NOMO-1 (cell line): ENCODE measurements around the gene DTNBP1.

ENCODE experiments used
- DNase-seq, 2 experiments: peaks; one replicate each; lab custom pipeline; 2025; ENCODE audit not compliant: unreplicated experiment in 2 of 2; lab: John Stamatoyannopoulos, UW

Gene DTNBP1

DNA sequence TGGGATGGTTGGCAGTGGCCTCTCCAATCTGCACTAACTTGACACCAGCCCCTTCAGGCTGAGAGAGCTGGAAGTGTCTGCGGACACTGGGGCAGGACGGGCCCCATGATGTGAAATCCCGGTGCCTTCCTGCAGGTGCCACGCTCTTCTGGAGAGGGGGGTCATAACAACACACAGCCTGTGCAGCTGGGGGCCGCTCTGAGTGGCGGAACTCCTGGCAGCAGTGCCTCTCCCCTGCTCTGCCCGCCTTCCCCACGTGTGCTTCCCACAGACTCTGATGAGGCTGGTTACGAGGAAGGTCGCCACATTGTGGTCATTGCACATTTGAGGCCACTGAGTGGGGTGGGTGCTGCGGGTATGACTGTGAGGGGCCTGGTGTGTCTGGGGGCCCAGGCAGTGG, 145.2 kb downstream of the DTNBP1 start:
- DNase-seq: no peak

DNA sequence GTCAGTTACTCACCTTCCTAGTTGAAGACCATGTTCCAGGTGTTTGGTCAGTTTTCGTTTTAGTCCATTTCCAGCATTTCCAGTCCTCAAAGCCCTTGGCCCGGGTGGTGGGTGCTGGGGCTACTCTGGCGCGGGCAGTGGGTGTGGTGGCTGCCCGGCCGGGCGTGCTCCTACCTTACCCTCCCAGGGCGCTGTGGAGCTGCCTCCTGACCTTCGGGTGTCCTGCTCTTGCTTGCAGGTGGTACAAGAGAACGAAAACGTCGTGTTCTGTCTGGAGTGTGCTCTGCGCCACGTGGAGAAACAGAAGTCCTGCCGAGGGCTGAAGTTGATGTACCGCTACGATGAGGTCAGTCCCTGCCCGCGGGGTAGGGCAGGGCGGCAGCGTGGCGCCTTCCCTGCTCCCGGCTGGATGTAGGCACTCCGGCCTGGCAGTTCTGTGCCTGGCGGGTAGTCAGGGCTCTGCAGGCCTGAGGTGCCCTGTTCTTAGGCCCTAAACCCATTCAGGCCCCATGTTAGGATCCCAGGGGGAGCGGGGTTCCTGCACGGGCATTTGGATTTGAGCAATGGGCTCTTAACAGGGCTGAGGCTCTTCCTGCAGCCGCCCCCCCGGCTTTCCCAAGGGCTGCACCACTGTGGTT, 145.8 kb downstream of the DTNBP1 start:
- no peak for DNase-seq

DNA sequence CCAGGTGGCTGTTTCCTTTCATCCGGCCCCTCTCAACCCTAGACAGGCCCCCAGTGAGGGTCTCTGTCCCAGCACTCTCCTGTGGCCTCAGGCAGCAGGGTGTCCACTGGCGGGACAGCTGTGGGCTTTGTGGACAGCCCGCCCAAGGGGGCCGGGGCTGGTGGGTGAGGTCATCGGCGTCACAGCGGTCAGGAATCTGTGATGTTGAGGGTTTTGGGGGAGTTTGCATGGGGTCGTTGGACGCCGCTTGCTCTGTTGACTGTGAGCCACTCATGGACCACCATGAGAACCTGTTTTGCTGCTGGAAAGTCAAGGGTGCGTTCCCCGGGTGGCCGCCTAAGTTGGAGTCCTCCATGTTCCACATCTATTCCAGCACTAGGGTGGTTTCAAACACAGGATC, 146.4 kb downstream of the DTNBP1 start:
- no peak for DNase-seq

DNA sequence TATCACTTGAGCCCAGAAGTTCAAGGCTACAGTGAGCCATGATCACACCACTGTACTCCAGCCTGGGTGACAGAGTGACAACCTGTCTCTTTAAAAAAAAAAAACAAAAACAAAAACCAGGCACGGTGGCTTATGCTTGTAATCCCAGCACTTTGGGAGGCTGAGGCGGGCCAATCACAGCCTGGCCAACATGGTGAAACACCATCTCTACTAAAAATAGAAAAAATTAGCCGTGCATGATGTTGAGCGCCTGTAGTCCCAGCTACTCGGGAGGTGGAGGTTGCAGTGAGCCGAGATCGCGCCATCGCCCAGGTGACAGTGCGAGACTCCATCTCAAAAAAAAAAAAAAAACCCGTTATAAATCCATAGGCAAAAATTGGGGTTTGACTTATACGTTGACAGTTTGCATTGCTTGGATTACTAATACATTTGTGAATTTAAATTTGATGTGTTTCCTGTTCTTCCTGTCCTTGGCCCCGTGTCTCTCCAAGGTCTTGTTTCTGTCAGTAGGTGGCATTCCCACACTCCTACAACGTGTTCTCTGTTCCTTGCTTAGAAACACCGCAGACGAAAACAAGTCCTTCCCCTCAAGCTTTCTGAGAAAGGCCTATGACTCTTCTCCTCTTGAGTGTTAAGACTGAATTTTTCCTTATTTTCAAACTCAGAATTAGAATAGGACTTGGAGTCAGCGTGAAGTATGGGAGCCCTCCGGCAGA, 147.0 kb downstream of the DTNBP1 start:
- DNase-seq: no peak

DNA sequence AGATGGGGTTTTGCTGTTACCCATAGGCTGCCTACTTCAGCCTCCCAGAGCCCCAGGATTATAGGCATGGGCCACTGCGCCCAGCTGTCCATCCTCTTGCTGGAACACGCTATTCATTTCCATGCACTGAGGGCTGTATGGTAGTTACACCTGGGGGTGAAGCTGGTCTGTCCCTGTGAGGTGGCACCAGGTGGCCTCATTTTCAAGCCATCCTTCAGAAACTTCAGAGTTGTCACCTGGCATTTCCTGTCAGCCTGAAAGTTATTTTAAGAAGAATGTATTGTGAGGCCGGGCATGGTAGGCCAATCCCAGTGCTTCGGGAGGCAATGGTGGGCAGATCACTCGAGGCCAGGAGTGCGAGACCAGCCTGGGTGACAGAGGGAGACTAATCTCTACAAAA, 147.6 kb downstream of the DTNBP1 start:
- no peak for DNase-seq

DNA sequence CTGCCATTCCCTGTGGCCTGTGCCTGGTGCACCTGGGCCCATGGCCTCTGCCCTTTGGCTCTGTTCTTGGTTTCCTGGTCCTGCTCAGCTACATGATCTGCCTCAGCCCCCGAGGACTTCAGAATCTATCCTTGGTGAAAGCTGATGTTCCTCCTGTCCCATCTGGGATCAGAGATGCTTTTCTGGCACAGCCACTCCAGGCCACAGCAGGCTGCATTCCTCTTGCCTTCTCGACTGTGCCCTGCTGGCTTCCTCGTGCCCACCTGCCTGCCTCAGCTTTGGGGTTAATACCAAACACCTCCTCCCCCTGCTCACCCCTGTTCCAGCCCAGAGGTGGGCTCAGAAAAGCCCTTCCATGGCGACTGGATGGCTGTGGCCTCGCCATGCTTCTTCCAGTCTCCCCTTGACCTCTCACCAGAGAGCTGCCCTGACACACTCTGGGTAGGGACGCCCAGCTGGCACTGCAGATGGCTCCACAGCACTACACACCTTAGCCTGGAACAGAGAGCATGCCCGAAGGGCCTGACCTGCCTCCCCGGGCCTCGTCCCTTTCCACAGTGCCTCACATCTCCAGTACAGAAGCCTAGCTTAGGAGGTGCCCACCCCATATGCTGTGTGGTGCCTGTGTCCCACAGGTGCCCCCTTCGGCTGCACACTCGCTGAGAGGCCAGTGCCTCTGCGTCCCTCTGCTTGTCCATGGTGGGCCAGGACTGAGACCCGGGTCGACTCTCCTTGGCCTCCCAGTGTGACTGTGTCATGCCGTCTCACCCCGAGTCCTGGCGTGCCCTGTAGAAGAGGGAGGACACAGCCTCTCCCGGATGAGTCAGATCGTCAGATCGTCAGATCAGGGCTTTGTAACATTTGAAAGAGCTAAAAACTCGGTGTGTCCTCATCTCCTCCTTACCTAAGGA, 148.8 kb downstream of the DTNBP1 start:
- no peak for DNase-seq

DNA sequence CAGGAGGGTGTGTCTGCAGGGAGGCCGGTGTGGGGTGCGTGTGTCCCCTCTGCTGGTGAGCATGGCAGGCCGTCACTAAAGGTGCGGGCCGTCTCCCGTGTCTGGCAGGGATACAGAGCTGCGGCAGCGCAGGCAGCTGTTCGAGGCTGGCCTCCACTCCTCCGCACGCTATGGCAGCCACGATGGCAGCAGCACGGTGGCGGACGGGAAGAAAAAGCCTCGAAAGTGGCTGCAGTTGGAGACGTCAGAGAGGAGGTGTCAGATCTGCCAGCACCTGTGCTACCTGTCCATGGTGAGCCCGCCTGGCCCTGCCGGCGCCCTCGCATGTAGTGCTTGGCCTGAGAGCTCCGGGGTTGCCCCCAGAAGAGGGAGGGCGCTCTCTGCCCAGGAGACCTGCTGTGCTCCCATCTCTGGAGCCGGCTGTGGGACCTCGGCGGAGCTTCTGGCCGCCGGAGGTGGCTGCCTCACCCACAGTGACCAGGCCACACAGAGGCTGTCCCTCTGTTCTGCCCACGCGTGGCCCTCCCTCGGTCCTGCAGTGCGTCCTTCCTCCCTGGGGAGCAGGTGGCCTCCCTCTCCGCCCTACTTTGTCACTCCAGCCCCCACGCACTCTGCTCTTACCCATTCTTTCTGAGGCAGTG, 149.6 kb downstream of the DTNBP1 start:
- DNase-seq: no peak

DNA sequence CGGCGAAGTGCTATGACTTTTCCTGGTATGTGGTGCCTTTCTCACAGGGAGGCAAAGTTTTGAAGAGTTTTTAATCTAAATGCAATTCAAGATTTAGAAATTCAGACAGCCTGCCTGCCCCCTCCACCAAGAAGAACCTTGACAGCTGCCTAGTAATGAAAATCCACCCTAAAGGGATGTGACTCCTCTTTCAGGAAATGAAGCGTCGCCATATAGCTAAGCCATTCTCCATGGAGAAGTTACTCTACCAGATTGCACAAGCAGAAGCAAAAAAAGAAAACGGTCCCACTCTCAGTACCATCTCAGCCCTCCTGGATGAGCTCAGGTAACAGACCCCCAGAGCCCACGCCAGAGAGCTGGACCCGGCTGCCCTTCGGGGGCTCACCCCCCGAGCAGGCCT, 150.1 kb downstream of the DTNBP1 start:
- DNase-seq: no peak

DNA sequence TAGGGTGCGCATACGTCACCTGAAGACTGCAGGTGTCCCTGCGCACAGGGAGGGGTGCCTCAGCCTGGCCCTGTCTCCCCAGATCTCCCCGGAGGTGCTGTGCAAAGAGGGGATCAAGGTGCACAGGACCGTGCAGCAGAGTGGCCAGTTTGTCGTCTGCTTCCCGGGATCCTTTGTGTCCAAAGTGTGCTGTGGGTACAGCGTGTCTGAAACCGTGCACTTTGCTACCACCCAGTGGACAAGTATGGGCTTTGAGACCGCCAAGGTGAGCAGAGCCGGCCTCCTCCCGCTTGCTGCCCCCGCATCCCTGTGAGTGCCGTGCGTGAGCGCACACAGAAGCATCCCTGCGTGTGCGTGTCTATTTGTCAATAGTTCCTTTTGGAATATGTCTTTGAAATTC, 150.7 kb downstream of the DTNBP1 start:
- no peak for DNase-seq

DNA sequence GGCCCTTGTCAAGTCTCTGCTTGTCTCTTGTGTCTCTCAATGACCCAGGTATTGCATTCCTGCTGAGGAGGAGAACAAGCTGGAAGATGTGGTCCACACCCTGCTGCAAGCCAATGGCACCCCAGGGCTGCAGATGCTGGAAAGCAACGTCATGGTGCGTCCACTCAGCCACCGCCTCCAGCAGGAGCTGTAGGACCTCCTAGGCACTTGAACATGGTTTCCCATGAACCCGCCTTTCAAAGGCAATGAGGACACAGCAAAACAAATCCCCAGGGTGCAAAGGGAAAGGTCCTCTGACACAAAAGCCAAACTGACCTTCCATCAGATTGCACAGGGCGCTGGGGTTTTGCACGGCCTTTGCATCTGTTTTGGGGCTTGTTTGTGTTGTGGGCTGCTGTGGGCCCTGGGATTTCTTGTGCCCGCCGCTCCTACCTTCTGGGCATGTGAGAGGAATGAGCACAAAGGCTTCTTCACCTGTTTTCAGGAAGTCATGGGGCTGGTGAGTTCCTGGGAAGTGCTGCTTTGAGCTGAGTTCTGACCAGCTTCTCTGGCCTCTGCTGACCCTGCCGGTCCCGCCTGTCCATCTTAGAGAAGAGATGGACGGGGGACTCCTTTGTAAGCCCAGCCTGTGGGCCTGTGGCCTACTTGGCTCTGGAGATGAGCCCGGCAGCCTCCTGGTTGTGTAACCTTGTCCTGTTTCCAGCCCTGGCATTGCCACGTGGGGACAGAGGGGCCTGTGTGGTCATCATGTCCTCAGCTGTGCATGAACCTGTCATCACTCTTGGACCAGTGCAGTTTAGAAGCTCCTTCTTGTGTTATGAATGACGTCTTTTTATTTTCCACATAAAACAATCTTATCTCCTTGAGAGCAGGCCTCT, 151.3 kb downstream of the DTNBP1 start:
- DNase-seq: no peak

DNA sequence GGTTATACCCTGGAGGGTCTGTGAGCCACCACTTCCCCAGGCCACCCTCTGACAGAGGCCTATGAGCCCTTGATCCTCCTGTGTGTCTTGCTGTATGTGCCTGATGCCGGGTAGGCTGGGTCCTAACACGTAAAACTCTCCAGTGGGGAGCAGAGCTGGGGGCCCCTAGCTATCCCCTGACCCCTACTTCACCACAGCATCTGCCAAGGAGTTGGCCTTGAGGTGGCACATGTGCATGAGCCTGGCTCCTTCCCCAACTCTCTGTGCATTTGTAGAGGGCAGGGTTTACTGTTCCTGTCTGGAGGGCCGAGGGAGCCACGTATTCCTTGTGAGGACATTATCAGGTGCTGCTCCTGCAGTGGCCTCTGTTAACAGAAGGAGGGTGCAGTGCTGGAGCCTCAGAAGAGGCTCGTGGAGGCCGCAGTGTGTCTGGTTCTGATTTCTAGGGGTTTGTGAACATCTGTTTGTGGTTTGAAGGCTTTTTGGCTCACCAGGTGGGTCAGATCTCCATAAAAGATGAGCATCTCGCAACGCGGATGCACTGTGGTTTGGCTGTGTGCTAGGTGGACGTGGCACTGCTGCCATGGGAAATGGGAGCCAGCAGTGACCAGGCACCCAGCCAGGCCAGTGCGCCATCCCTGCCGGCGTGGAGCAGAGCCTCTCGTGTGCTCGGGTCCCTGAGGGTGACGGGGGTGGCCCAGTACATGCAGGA, 152.1 kb downstream of the DTNBP1 start:
- no peak for DNase-seq

DNA sequence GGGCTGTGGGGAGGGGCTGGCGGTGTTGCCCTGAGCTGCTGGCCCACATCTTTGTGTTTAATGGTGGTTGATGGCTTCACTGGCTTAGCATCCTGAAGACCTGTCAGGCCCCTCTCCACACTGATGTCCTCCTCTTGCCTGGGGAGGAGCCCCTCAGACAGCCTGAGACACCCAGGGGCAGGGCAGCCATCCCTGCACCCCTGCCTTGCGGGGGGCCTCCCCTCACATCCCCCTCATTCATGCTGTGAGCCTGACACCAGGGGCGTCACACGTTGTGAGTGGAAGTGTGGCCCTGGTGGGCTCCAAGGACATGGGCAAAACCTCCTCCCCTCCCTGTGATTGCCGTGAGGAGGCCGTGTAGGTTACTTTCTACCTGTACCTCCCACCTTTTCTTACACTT, 152.7 kb downstream of the DTNBP1 start:
- no peak for DNase-seq

DNA sequence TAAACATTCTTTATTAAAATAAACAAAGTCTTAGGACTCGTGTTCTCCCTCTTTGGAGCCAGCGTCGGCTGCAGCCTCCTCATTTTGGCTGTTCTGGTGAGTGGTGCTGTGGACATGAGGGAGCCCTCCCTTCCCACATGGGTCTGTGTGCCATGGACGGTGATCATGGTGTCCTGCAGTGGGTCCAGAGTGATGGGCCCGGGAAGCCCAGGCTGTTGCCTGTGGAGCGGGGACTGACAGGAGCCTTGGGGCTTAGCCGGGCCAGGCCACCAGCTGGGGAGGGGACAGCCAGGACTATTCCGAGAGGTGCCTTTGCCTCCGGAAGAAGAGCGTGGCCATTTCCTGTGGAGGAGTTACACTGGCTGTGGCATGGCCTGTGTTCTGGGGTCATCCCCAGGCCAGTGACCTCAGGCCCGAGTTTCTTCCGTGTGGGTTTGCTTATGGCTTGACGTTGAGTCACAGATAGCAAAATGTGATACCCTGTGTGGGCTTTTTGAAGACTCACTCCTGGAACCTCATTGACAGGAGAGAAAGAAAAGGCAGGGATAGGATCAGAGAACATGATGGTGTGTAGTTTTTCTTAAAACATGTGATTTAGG, 153.4 kb downstream of the DTNBP1 start:
- DNase-seq: no peak

DNA sequence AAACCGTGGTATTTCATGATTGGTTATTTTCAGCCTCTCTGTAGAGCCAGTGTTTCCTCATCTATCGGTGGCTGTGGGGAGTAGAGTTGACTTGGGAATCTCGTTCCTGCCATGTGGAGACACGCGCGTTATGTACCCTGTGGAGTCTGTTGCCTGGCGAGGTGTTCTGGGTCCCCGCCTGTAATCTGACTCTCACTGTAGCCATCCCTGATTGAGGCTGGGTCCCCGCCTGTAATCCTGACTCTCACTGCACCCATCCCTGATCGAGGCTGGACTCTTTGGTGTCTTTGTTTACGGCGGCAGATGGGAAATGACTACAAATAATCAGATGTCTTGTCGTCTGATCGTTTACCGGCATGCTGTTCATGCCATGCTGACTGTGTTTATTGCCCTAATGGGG, 153.9 kb downstream of the DTNBP1 start:
- no peak for DNase-seq

DNA sequence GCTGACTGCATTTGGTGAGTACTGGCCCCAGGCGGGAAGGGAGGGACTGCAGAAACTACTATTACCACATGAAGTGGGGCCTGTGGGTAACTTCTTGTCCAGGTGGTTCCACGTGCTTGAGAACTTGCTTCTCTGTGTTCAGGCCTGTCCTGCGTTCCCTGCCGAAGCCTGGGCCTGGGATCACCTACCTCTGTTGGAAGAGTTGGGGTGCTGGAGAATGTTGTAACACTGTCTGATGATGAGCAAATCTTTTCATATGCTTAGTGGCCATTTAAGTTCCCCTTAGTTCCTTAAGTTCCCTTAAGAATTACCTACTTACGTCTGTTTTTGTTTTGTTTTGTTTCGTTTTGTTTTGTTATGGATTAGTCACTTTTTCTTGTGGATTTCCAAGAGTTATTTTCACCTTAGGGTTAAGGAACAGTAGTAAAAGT, 154.4 kb downstream of the DTNBP1 start:
- no peak for DNase-seq

DNA sequence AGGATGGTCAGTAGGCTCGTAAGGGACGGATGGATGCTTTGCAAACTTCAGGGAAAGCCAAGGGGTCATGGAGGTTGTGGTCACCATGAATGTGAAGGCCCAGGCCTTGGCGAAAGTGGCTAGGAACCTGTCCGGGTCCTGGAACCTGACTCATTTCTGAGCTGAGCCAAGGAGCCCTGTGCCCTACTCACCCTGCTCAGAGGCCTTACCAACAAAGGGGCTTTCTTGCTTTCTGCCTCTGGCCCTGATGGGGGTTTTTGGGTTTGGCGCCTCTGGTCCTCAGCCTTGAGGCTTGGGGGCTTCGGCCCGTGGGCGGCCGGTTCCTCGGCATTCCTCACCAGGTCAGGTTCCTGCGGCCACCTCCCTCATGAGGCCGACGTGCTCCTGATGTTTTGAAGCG, 155.1 kb downstream of the DTNBP1 start:
- DNase-seq: no peak

DNA sequence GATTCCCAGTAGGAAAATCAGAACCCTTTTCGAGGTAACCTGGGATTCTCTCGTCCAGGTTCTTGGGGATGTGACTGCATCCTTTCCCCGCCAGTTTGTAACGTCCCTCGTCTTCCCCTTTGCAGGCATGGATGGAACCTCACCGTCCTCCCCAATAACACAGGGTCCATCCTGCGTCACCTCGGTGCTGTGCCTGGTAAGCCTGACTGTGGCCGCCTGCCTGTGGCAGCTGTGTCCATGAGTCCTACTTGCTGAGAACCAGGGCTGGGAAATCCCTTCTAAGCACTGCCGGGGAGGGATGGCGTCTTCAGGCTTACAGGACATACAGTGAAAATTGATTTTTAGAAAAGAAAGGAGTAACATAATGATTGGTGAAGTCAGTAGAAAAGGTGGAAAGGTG, 155.6 kb downstream of the DTNBP1 start:
- DNase-seq: no peak

DNA sequence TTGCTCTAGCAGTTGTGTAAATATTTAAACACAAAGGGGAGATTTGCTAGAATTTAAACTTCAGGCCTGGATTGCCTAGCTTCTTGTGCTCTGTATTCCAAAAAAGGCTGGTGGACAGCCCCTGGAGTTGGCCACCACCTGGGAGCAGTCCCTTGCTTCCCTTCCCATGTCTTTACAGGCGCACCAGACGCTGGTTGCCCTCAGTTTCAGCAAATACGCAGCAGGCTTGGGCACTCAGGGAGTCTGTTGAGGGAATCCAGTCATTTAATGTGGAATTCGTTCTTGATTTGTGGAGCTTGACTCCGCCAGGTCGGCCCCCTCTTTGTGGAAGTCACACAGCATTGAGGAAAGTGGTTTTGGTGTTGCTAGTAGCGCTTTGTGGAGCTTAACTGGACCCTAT, 156.8 kb downstream of the DTNBP1 start:
- no peak for DNase-seq

DNA sequence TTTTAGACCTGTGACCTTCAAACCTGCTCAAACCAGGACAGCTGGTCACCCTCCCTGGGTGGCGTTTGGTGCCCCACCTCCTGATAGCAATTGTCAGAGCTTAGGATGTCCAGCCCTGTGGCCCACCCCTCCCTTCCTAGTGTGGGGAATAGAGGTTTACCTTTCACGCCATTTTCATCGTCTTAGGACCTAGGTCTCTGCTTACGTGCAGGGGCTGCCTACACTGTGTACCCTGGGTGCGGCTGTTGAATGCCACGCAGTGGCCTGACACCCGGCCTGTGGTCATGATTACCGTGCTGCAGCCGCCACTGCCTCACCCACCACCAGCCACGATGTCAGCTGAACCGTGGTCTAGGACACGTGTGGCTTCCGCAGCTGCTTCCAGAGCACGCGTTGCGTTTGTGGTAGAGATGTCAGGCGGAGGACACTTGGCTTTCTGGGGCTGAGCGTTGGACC, 157.3 kb downstream of the DTNBP1 start:
- no peak for DNase-seq
